ENCODE results near the gene CCDC71.

CCDC71 gene

DNA sequence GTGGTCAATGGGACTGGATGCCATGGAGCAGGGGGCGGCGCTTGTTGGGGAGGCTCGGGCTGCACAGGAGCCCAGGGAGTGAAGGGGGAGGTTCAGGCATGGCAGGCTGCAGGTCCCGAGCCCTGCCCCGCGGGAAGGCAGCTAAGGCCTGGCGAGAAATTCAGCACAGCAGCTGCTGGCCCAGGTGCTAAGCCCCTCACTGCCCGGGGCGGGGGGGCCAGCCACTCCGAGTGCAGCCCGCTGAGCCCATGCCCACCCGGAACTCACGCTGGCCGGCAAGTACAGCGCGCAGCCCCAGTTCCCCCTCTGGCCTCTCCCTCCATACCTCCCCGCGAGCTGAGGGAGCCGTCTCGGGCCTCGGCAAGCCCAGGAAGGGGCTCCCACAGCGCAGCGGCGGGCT, 16.6 kb upstream of the CCDC71 start:
- H3K79me2 ChIP-seq (ENCODE audit: low read length): no peaks in the 10 kb centered on the region
- H3K9me3 ChIP-seq (replicated peaks; ENCODE audit: insufficient read depth, low read length): no peaks in the 10 kb centered on the region
- H2AFZ ChIP-seq (ENCODE audit: low read length): no peak overlapping the region
- H3K36me3 ChIP-seq (replicated peaks; ENCODE audit: insufficient read depth, low read length): no peaks in the 10 kb centered on the region
- DNase-seq: no peak
- H3K27me3 ChIP-seq (replicated peaks; ENCODE audit: insufficient read depth, low read length): no peaks in the 10 kb centered on the region; the same call in 1 of the 2 replicates
- H4K20me1 ChIP-seq (ENCODE audit: insufficient read depth, low read length): no peaks in the 10 kb centered on the region
- no peaks in the 10 kb centered on the region for H3F3A ChIP-seq (ENCODE audit: insufficient read depth, low read length)
- no peak overlapping the region for H3K27ac ChIP-seq (ENCODE audit: low read length)
- H3K9me2 ChIP-seq (replicated peaks; ENCODE audit: insufficient read depth, low read length): no peaks in the 10 kb centered on the region
- no peak overlapping the region for H3K4me2 ChIP-seq (ENCODE audit: low read depth, low read length)
- H3K4me1 ChIP-seq (ENCODE audit: low read length): no peaks in the 10 kb centered on the region
- H3K9ac ChIP-seq (ENCODE audit: low read length): no peak overlapping the region
- no peak overlapping the region for H3K4me3 ChIP-seq (ENCODE audit: low read length)
- TF ChIP-seq EZH2 (optimal IDR thresholded peaks at IDR 0.05; ENCODE audit: low read depth, low read length): no peak
- no peak for TF ChIP-seq EZH2phosphoT487 (IDR thresholded peaks at IDR 0.05; ENCODE audit: low read length)
- no peak for TF ChIP-seq CTCF (IDR thresholded peaks at IDR 0.05; ENCODE audit: low read length)

DNA sequence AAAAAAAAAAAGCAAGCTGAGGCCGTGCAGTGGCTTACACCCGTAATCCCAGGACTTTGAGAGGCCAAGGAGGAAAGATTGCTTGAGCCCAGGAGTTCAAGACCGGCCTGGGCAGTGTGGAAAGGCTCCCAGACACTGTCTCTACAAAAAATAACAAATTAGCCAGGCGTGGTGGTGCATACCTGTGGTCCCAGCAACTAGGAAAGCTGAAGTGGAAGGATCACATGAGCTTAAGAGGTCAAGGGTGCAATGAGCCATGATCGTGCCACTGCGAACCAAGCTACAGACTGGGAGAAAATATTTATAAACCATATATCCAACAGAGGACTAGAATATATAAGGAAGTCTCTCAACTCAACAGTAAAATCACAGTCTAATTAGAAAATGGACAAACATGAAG, 15.2 kb upstream of the CCDC71 start:
- no peak overlapping the region for H3K9ac ChIP-seq (ENCODE audit: low read length)

DNA sequence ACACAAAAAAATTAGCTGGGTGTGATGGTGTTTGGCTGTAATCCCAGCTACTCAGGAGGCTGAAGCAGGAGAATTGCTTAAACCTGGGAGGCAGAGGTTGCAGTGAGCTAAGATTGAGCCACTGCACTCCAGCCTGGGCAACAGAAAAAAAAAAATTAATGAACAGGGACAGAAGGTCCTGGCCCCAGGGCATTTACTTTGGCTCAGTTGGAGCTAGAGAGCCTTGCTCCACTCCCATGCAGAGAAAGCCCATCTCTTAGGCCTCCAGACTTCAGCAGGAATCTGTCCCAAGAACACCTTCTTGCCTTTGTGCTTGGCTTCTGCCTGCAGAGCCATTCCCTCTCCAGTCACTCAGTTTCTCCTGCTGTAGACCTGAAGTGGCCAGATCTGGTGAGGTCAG, 14.0 kb upstream of the CCDC71 start:
- H3K4me1 ChIP-seq (ENCODE audit: low read length): no peaks in the 10 kb centered on the region
- no peaks in the 10 kb centered on the region; the same call in 1 of the 2 replicates for H3K27me3 ChIP-seq (replicated peaks; ENCODE audit: insufficient read depth, low read length)
- no peak overlapping the region for H2AFZ ChIP-seq (ENCODE audit: low read length)
- no peaks in the 10 kb centered on the region for H3K9me3 ChIP-seq (replicated peaks; ENCODE audit: insufficient read depth, low read length)
- H3K9me2 ChIP-seq (replicated peaks; ENCODE audit: insufficient read depth, low read length): no peaks in the 10 kb centered on the region
- no peak overlapping the region for H3K4me2 ChIP-seq (ENCODE audit: low read depth, low read length)
- H3K9ac ChIP-seq (ENCODE audit: low read length): no peak overlapping the region
- no peak overlapping the region for H3K4me3 ChIP-seq (ENCODE audit: low read length)
- TF ChIP-seq EZH2phosphoT487 (IDR thresholded peaks at IDR 0.05; ENCODE audit: low read length): no peak
- TF ChIP-seq CTCF (IDR thresholded peaks at IDR 0.05; ENCODE audit: low read length): no peak
- no peak for TF ChIP-seq EZH2 (optimal IDR thresholded peaks at IDR 0.05; ENCODE audit: low read depth, low read length)
- no peaks in the 10 kb centered on the region for H3K36me3 ChIP-seq (replicated peaks; ENCODE audit: insufficient read depth, low read length)
- H3K27ac ChIP-seq (ENCODE audit: low read length): no peak overlapping the region
- no peaks in the 10 kb centered on the region for H3F3A ChIP-seq (ENCODE audit: insufficient read depth, low read length)
- H3K79me2 ChIP-seq (ENCODE audit: low read length): no peaks in the 10 kb centered on the region
- DNase-seq: no peak
- H4K20me1 ChIP-seq (ENCODE audit: insufficient read depth, low read length): no peaks in the 10 kb centered on the region

More for the DNA sequence above, 15.2 kb upstream of the CCDC71 start:
- DNase-seq: no peak
- Histone ChIP-seq H3K79me2 (ENCODE audit: low read length) (no peaks in the 10 kb centered on the region), H2AFZ (ENCODE audit: low read length) (no peak overlapping the region), H3K27ac (ENCODE audit: low read length) (no peak overlapping the region), H3K4me1 (ENCODE audit: low read length) (no peaks in the 10 kb centered on the region), H3K36me3 (replicated peaks; ENCODE audit: insufficient read depth, low read length) (no peaks in the 10 kb centered on the region), H3K9me2 (replicated peaks; ENCODE audit: insufficient read depth, low read length) (no peaks in the 10 kb centered on the region), H3F3A (ENCODE audit: insufficient read depth, low read length) (no peaks in the 10 kb centered on the region), H4K20me1 (ENCODE audit: insufficient read depth, low read length) (no peaks in the 10 kb centered on the region), H3K4me3 (ENCODE audit: low read length) (no peak overlapping the region), H3K9me3 (replicated peaks; ENCODE audit: insufficient read depth, low read length) (no peaks in the 10 kb centered on the region), H3K27me3 (replicated peaks; ENCODE audit: insufficient read depth, low read length) (no peaks in the 10 kb centered on the region; the same call in 1 of the 2 replicates), H3K4me2 (ENCODE audit: low read depth, low read length) (no peak overlapping the region)
- TF ChIP-seq EZH2phosphoT487 (IDR thresholded peaks at IDR 0.05; ENCODE audit: low read length) (no peak), CTCF (IDR thresholded peaks at IDR 0.05; ENCODE audit: low read length) (no peak), EZH2 (optimal IDR thresholded peaks at IDR 0.05; ENCODE audit: low read depth, low read length) (no peak)
